Esophagus squamous epithelium (tissue), 5 donors: ENCODE measurements around the gene SLC18A3. TPM values are rescaled to one million over a fixed set of nuclear protein-coding genes. Genes with fewer than 3 reads are reported as not detected.

ENCODE experiments used
- DNase-seq: peaks from one replicate; lab custom pipeline; 2025; lab: John Stamatoyannopoulos, UW
- H3K27ac ChIP-seq, 4 donors: fragments of 200-600 bp; sonication (generic); one replicate each; pipeline ENCODE4 v1.5.1; 2016 to 2019; ENCODE audit warnings: mild to moderate bottlenecking in 1 of 4
- H3K27me3 ChIP-seq, 4 donors: fragments of 200-600 bp; sonication (generic); 1 replicate in 3 of 4; 2 replicates in 1 of 4; pipeline versions ENCODE4 v1.5.1 to v1.6.0; 2017 to 2021; ENCODE audit warnings: antibody characterized with exemption in 1 of 4
- H3K36me3 ChIP-seq, 3 donors: fragments of 200-600 bp; sonication (generic); one replicate each; pipeline ENCODE4 v1.5.1; 2016 to 2019
- H3K4me1 ChIP-seq, 3 donors: fragments of 200-600 bp; sonication (generic); one replicate each; pipeline ENCODE4 v1.5.1; 2017 to 2019
- H3K4me3 ChIP-seq, 4 donors: fragments of 200-600 bp; sonication (generic); 1 replicate in 3 of 4; 2 replicates in 1 of 4; pipeline ENCODE4 v1.5.1; 2016 to 2019; ENCODE audit warnings: mild to moderate bottlenecking in 2 of 4, moderate library complexity in 1 of 4
- H3K9me3 ChIP-seq, 3 donors: fragments of 200-600 bp; sonication (generic); one replicate each; pipeline ENCODE4 v1.5.1; 2016 to 2019
- CTCF ChIP-seq, 6 experiments: fragments of 450-650 bp in 4 of 6; fragments of 200-600 bp in 2 of 6; sonication (generic) in 2 of 6; IDR thresholded peaks; one replicate each; pipeline ENCODE4 v1.5.1; 2016 to 2019; ENCODE audit warnings: antibody characterized with exemption in 6 of 6, mild to moderate bottlenecking in 4 of 6, moderate library complexity in 4 of 6
- POLR2A ChIP-seq, 4 donors: fragments of 450-650 bp; IDR thresholded peaks; one replicate each; pipeline ENCODE4 v1.6.1; 2017; ENCODE audit warnings: antibody characterized with exemption in 4 of 4, mild to moderate bottlenecking in 4 of 4, moderate library complexity in 3 of 4
- WGBS, 2 donors: methylation state at CpG; one replicate each; pipeline ENCODE4 v1.1.5; 2018; 5-methylcytosine and 5-hydroxymethylcytosine counted together
- intact Hi-C: fragments of 100-400 bp; cut with DNase I; formaldehyde crosslinking; loops from one replicate; pipeline ENCODE4 v1.15.0; 2022
- total RNA-seq, 4 donors: library from RNA; depleted of rRNA; stranded (reverse); fragments of >200 nt; gene quantifications; one replicate each; pipeline ENCODE4 v1.1.0, GENCODE V29; 2016
- donor health status: DM: yes; HTN: yes; CAD: no.

The SLC18A3 gene
- total RNA-seq, 4 donors from 2014 or later: not detected

DNA sequence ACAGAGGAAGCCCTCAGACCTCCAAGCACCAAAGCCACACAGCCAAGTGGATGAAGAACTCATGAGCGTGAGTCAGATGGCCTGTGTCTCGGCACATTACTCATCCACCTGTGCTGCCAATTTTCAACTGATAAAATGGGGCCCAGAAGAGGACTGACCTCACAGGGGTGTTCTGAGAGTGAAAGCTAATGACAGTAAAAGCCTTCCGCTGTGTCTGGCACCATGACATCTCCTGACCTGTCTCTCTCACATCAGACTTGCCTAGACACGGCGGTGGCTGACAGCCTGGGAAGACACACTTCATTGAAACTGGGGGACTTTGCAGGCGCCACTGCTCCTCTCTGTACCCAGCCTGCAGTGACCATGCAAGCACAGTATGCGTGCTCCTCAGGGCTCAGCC, 8.3 kb upstream of the SLC18A3 start:
- H3K36me3 ChIP-seq: no peaks in the 10 kb centered on the region
- TF ChIP-seq POLR2A (IDR thresholded peaks at IDR 0.05): no peak
- no peak for TF ChIP-seq CTCF (IDR thresholded peaks at IDR 0.05)
- H3K27ac ChIP-seq: no peak overlapping the region
- H3K27me3 ChIP-seq: peaks cover 0 to 68% (median 0%) of the 10 kb centered on the region in 4 donors
- intact Hi-C loops: no loop called here
- peaks cover 0 to 5% (median 0%) of the 10 kb centered on the region in 3 donors for H3K4me1 ChIP-seq
- WGBS, 2 donors: 47% methylated on average over 6 of the region's 7 CpGs; no CpG with 5 or more reads in 1 of the 2 donors
- no peak overlapping the region for H3K4me3 ChIP-seq
- no peak for DNase-seq
- H3K9me3 ChIP-seq: no peaks in the 10 kb centered on the region

GRCh38 chr10:49602380-49603023, 7.6 kb upstream of the SLC18A3 start:
- peaks cover 0 to 10% (median 0%) of the 10 kb centered on the region in 3 donors for H3K4me1 ChIP-seq
- H3K27ac ChIP-seq: no peak overlapping the region
- no peaks in the 10 kb centered on the region for H3K9me3 ChIP-seq
- DNase-seq: no peak
- intact Hi-C loops: no loop called here
- H3K36me3 ChIP-seq: no peaks in the 10 kb centered on the region
- peaks cover 0 to 71% (median 1%) of the 10 kb centered on the region in 4 donors for H3K27me3 ChIP-seq
- WGBS, 2 donors: 70 to 95% methylated on average over 2 of the region's 2 CpGs
- TF ChIP-seq POLR2A (IDR thresholded peaks at IDR 0.05) (no peak), CTCF (IDR thresholded peaks at IDR 0.05) (no peak)
- no peak overlapping the region for H3K4me3 ChIP-seq

- Histone ChIP-seq H3K27me3 (peaks cover 15 to 91% (median 21%) of the 10 kb centered on the region in 4 donors), H3K9me3 (no peaks in the 10 kb centered on the region)
- 23 to 53% methylated on average over 6 of the region's 6 CpGs for WGBS, 2 donors
Observed at GRCh38 chr10:49605216-49605938, 4.7 kb upstream of the SLC18A3 start.

DNA sequence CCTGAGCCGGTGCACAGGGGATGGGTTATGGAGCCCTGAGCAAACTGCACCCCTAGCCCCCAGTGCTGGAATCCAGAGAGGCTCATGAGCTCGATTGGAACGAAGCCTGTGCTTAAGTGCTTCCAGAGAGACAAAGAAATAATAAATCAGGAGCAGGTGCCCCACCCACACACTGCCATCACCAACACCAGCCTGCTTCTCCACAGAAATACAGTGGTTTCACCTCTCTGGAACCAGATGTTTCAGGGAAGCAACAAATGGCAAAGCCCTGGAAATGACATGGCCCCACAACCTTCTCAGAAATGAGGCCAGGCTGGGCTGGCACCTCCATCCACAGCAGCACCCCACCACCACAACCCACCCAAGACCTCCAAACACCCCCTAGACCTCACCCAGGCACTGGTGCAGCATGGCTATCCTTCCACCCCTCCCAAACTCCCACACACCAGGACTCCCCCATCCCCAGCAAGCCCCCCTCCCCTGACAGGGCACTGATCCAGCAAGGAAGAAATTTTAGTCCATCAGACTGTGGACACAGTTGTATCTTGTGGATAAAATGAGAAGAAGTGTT, 4.1 kb upstream of the SLC18A3 start:
- intact Hi-C loops: no loop called here
- Histone ChIP-seq H3K9me3 (no peaks in the 10 kb centered on the region), H3K4me3 (no peak overlapping the region), H3K27ac (no peak overlapping the region), H3K27me3 (peaks cover 21 to 92% (median 27%) of the 10 kb centered on the region in 4 donors), H3K4me1 (peaks cover 11 to 32% (median 13%) of the 10 kb centered on the region in 3 donors), H3K36me3 (no peaks in the 10 kb centered on the region)
- no peak for DNase-seq
- TF ChIP-seq CTCF (IDR thresholded peaks at IDR 0.05): no peak
- TF ChIP-seq POLR2A (IDR thresholded peaks at IDR 0.05): no peak
- WGBS, 2 donors: 16% methylated on average over 3 of the region's 3 CpGs; no CpG with 5 or more reads in 1 of the 2 donors

More at GRCh38 chr10:49605216-49605938, 4.7 kb upstream of the SLC18A3 start:
- H3K4me1 ChIP-seq: peaks cover 6 to 26% (median 11%) of the 10 kb centered on the region in 3 donors
- no peaks in the 10 kb centered on the region for H3K36me3 ChIP-seq
- no peak overlapping the region for H3K4me3 ChIP-seq
- intact Hi-C loops: no loop called here
- no peak overlapping the region for H3K27ac ChIP-seq
- TF ChIP-seq CTCF (IDR thresholded peaks at IDR 0.05) (no peak), POLR2A (IDR thresholded peaks at IDR 0.05) (no peak)
- no peak for DNase-seq
